ENCODE measurements around the gene LRRC23. TPM values are rescaled to one million over a fixed set of nuclear protein-coding genes. Genes with fewer than 3 reads are reported as not detected.

The LRRC23 gene
- total RNA-seq, 1 experiment from 2014 or later = 11.0 TPM

DNA sequence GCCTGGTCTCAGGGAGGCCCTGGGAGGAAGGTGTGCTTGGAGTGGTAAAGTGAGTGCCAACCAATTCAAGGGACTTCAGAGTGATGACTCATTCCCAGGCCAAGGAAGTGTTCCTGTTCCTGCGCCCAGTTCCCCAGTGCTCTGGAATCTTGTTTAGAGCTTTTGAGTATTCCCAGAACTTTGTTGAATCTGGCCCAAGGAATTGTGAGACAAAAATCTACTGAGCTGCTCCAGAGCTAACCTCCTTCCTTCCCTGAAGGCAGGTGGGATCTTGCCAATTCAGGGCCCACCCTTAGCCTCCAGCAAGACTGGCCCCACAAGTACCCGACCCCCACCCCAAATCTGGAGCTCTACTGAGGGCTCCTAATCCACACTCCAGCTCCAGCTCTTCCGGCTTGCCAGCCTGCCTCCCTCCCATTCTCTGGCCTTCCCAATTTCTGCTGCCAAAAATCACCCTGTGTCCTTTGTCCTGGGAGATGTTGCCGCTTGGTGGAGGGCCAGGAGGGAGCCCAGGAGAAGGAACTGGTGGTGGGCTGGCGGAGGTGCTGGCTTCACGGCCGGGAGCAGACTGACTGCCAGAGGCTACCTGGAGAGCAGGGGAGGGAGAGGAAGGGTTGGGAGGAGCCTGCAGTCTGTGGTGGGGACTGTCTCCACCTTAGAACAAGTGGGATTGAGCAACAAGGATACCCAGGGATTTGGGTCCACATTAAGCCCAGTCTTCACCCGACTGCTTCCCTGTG lies 21.1 kb downstream of the LRRC23 start:
- DNase-seq (ENCODE audit: low read depth) = peak; percentile 97

GRCh38 chr12:6927379-6928021 lies 22.9 kb downstream of the LRRC23 start, which contains the start of gene ATN1:
Gene ATN1, plus strand, starts transcription at chr12:6927959. Its CDS starts 6,043 bp downstream, at chr12:6934002.
- peak; percentile 77 for DNase-seq (ENCODE audit: low read depth)

DNA sequence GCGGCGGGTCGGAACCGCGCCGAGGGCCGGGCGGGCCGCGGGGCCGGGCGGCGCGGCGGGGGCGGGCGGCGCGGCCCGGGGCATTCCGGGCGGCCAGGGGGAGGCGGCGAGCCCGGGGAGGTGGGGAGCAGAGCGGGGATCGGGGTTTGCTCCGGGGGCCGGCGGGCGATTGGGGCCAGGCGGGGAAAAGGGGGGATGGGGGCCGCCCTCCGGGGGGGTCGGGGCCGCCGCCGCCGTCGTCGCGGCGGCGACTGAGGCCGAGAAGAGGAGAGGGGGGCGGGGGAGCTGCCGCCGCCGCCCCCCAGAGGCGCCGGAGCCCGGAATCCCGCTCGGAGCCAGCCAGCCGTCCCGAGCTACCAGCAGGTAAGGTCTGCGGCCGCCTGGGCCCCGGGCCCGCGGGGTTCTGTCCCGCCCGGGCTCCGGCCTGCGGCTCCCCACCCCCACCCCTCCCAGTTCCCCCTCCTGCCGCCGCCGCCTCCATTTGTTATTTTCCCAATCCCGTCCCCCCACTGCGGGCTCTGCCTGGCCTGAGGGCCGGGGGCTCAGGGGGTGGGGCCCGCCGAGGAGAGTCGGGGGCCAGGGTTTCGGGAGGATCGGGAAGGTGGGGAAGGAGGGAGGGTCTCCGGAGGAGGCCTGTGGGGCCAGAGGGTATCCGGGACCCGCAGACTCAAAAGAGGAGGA lies 23.5 kb downstream of the LRRC23 start:
- no peak for DNase-seq (ENCODE audit: low read depth)

- no peak for DNase-seq (ENCODE audit: low read depth)
Observed at GRCh38 chr12:6928703-6929407, 24.2 kb downstream of the LRRC23 start.

DNA sequence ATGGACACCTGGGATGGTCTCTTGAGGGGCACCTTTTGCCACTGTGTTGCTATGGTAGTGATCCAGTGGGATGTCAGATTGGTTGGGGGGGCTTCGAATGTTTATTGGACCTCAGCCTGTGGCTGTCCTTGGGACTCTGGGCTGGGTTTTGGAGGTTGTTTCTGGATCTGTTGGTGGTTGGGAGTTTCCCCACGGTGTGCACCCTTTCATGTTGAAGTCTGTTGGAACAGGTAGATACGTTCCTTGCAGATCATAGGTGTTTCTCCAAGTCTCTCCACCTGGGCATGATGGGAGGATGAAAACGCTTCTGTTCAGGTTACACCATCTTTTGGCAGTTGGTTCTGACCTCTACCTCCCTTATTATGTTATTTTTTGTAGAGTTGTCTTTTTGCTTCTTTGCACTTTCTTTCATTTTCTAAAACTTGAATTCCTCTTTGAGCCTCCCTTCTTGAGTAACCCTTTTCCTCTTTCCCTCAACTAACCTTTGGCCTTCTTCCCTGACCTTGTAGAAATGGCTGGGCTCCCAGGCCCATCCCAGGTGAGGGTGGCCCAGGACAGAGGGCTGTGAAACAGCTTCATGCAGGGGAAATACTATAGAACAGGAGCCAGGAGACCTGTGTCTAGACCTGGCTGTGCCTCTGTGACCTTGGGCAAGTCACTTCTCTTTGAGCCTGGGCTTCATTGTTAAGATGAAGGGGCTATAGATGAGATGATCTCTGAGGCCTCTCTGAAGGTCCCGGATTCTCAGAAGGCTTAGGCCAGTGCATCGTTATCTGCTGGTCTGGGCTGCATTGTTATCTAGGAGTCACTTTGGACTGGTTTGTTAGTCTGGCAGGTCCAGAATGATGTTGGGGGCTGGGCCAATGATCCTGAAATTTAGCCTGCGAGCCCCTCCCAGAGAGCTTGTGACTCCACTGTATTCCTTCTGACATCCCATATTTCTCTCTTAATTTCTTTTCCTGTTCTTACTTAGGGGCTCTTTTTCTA lies 25.1 kb downstream of the LRRC23 start:
- no peak for DNase-seq (ENCODE audit: low read depth)

DNA sequence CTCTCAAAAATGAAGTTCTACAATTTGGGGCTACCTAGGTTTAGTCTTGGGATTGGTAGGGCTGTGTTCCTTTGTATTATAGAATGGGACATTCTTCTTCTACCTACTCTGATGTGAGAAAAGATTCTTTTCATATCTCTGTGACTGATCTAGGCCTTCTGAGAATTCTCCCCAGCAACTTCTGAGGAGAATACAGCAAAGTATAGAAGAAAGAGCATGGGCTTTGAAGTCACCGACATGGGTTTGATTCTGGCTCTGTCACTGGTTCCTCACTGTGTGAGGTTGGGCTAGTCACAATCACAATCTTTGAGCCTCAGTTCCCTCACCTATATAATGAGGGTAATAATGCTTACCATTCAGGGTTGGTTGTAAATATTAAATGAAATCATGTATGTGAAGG lies 28.1 kb downstream of the LRRC23 start:
- no peak for DNase-seq (ENCODE audit: low read depth)

DNA sequence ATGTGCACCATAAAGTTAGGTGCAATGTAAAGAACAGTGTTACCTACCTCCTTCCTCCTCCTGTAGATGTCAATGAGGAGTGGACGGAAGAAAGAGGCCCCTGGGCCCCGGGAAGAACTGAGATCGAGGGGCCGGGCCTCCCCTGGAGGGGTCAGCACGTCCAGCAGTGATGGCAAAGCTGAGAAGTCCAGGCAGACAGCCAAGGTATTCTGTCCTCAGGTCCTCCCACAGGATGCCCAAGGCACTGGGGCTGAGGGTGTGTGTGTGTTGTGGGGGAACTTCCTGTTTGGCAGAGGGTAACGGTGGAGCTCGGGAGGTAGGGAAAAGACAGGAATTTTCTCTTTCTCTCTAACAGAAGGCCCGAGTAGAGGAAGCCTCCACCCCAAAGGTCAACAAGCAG lies 29.5 kb downstream of the LRRC23 start:
- peak; percentile 69 for DNase-seq (ENCODE audit: low read depth)

DNA sequence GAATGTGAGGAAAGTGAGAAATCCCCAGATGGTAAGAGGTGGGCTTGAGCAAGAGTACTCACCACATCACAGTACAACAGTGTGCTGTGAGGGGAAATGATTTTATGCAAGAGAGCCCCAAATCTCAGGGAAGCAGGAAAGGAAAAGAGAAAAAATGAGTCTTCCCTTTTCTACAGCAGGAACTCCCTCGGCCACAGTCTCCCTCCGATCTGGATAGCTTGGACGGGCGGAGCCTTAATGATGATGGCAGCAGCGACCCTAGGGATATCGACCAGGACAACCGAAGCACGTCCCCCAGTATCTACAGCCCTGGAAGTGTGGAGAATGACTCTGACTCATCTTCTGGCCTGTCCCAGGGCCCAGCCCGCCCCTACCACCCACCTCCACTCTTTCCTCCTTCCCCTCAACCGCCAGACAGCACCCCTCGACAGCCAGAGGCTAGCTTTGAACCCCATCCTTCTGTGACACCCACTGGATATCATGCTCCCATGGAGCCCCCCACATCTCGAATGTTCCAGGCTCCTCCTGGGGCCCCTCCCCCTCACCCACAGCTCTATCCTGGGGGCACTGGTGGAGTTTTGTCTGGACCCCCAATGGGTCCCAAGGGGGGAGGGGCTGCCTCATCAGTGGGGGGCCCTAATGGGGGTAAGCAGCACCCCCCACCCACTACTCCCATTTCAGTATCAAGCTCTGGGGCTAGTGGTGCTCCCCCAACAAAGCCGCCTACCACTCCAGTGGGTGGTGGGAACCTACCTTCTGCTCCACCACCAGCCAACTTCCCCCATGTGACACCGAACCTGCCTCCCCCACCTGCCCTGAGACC lies 31.0 kb downstream of the LRRC23 start:
- no peak for DNase-seq (ENCODE audit: low read depth)

DNA sequence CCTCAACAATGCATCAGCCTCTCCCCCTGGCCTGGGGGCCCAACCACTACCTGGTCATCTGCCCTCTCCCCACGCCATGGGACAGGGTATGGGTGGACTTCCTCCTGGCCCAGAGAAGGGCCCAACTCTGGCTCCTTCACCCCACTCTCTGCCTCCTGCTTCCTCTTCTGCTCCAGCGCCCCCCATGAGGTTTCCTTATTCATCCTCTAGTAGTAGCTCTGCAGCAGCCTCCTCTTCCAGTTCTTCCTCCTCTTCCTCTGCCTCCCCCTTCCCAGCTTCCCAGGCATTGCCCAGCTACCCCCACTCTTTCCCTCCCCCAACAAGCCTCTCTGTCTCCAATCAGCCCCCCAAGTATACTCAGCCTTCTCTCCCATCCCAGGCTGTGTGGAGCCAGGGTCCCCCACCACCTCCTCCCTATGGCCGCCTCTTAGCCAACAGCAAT lies 31.6 kb downstream of the LRRC23 start:
- no peak for DNase-seq (ENCODE audit: low read depth)

DNA sequence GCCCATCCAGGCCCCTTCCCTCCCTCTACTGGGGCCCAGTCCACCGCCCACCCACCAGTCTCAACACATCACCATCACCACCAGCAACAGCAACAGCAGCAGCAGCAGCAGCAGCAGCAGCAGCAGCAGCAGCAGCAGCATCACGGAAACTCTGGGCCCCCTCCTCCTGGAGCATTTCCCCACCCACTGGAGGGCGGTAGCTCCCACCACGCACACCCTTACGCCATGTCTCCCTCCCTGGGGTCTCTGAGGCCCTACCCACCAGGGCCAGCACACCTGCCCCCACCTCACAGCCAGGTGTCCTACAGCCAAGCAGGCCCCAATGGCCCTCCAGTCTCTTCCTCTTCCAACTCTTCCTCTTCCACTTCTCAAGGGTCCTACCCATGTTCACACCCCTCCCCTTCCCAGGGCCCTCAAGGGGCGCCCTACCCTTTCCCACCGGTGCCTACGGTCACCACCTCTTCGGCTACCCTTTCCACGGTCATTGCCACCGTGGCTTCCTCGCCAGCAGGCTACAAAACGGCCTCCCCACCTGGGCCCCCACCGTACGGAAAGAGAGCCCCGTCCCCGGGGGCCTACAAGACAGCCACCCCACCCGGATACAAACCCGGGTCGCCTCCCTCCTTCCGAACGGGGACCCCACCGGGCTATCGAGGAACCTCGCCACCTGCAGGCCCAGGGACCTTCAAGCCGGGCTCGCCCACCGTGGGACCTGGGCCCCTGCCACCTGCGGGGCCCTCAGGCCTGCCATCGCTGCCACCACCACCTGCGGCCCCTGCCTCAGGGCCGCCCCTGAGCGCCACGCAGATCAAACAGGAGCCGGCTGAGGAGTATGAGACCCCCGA lies 32.2 kb downstream of the LRRC23 start:
- DNase-seq (ENCODE audit: low read depth) = no peak

DNA sequence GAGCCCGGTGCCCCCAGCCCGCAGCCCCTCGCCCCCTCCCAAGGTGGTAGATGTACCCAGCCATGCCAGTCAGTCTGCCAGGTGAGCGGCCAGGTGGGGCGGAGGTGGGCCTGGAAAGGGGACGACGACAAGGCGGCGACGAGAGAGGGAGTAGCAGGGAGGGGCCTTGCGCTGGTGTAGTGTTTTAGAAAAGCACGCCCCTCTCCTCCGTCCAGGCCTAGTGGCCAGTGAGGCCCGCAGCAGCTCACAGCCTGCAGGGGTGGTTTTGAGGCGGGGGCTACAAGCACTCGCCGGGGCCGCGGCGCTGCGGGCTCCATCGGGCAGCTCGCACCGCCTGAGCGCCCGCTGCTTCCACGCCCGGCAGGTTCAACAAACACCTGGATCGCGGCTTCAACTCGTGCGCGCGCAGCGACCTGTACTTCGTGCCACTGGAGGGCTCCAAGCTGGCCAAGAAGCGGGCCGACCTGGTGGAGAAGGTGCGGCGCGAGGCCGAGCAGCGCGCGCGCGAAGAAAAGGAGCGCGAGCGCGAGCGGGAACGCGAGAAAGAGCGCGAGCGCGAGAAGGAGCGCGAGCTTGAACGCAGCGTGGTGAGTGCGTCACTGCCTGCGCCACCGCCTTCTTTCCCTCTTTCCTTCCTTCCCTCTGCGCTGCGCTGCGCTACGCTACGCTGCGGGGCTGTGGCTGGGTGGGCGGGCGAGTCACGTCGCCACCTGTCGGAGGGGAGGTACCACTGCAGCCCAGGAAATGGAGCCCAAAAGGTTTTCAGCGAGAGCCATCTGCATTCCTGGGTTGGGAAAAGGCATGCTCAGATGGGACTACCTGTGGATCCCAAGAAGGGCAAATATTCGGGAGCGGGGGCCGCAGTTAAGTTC lies 33.1 kb downstream of the LRRC23 start:
- DNase-seq (ENCODE audit: low read depth) = peak; percentile 88

GRCh38 chr12:6938353-6939190 lies 34.0 kb downstream of the LRRC23 start:
- no peak for DNase-seq (ENCODE audit: low read depth)

DNA sequence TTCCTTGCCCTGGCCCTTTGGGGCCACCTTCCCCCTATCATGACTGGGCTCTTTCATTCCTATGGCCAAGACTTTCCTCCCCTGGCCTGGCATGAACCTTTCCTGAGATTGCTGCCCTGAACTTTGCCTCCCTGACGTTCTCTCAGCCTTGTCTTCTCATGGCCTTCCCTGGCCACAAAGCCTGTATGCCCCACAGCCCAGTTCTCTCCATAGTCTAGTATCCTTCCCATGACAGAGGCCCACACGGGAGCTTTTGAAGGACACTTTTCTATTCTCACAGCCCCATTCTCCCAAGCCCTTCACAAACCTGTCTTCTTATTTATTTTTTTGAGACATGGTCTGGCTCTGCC lies 34.5 kb downstream of the LRRC23 start:
- no peak for DNase-seq (ENCODE audit: low read depth)

GRCh38 chr12:6941267-6941666 lies 36.6 kb downstream of the LRRC23 start:
- no peak for DNase-seq (ENCODE audit: low read depth)

- no peak for DNase-seq (ENCODE audit: low read depth)
Observed at GRCh38 chr12:6941782-6942181, 37.2 kb downstream of the LRRC23 start.

DNA sequence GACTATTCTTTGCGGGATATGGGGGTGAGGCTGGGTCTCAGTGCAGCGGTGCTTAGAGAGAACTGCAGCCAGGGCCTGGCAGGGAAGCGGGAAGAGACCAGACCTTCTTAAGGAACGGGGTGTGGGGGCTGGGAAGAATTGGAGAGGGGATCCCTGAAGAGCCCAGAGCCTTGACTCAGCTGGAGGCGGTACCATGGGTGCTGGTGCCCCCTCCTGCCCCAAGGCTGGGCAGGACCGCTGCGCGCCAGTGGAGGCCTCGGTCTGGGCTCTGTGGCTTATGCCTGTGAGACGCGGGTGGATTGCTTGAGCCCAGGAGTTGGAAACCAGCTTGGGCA lies 37.7 kb downstream of the LRRC23 start:
- DNase-seq (ENCODE audit: low read depth) = peak; percentile 67

DNA sequence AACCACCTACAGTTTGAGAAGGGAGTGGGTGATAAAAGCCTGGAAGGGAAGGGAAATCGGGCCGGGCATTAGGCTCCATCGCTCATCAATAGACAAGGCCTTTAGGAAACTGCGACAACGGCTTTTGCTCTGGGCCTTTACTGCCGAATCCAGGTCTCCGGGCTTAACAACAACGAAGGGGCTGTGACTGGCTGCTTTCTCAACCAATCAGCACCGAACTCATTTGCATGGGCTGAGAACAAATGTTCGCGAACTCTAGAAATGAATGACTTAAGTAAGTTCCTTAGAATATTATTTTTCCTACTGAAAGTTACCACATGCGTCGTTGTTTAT lies 38.7 kb downstream of the LRRC23 start:
- peak; percentile 90 for DNase-seq (ENCODE audit: low read depth)

Measured in M059J (cell line).